CD4-positive, alpha-beta T cell treated with Interferon alpha-2 for 1 hour (primary cell): ENCODE data around the gene PKD2.
A peak's percentile ranks its signal among the peaks of the same experiment; 100 is the strongest.
"Not testable (repeated sequence)": the region's sequence is repeated elsewhere in the genome, so short reads cannot be mapped to it uniquely, and the experiment has no call there.

ENCODE experiments used
- DNase-seq, 2 donors: peaks; one replicate each; pipeline ENCODE4 v3.0.0-alpha.2; 2020 to 2022

The PKD2 gene

DNA sequence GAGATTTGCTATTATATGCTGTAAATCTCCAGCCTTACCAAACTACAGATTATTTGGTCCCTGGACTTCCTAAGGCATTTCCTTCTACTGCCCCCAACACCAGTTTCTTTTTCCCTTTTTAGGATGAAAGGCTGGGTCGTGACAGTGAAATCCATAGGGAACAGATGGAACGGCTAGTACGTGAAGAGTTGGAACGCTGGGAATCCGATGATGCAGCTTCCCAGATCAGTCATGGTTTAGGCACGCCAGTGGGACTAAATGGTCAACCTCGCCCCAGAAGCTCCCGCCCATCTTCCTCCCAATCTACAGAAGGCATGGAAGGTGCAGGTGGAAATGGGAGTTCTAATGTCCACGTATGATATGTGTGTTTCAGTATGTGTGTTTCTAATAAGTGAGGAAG lies 67.9 kb downstream of the PKD2 start:
- no peak for DNase-seq

DNA sequence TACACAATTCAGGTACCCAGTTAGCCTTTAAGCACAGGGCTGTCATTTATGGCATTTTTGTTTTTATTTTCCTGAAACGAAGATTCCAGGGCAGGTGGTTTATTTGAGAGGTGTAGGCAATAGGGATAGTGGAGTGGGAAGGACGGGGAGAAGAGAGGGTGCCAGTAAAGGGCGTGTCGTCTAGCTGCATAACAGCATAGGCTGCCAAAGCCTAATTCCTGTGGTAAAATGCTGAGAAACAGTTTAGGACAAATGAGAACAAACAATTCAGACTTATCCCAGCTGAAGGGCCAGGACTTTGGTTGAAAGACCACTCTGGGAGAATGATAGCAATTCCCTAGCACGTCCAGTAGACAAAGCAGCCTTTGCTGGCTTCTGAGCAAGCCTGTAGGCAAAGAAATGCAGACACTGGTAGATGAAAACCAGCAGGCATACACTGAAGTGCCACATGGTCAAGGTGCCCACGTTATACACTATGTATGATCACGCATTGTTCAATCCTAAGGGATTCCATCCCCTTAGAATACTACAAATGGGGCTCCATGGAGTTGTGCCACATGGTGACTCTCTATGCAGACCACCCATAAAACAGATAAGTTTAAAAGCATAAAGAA lies 70.6 kb downstream of the PKD2 start:
- no peak for DNase-seq

DNA sequence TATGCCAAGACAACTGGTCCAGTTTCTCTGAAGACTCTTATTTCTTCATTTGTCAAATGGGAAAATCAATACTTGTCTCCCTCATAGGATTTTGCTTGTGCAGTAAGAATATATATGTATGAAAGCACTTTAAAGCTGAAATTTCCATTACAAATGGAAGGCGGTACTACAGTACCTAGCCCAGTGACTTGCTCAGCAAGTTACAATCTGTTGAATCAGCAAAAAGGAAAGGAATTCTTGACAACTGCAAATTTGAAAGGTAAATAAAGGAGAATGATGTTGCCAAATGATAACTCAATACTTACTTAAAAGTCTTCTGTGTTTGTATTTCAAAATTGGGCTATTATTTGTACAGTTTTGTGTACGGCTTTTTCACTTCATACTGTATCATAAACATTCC lies 71.1 kb downstream of the PKD2 start:
- DNase-seq, result no peak

DNA sequence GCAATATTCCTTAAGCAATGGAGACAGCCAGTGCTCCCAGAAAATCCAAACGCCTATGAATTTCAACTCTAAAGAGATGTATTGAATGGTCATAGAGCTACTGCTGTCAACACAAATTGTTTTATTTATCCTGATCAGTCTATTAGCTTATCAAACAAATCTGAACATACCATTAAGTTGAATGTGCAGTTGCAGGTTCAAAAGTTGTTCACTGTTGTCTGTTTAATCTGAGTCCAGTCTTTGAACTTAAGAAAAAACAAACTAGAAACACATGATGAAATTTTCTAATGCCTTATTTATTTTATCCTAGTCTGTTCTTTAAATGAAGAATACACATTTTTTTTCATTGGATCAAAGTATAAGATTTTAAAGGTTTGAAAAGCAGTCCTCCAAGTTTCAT lies 73.2 kb downstream of the PKD2 start:
- no peak for DNase-seq

DNA sequence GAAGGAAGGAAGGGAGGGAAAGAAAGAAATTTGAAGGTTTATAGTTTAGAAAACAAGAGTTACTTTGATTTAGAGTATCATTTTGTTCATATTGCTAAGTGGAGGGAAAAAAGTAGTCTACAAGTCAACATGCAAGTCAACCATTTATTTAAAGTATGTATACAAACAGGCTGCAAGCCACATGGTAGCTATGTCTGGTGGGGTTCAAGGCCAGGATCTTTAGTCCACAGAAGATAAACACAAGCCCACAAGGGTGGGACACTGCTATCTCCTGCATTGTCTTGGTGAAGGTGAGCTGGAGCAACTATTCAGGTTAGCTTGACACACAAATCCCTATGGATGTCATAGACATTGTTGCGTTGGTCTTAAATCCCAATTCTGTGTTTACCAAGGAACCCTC lies 79.6 kb downstream of the PKD2 start:
- DNase-seq, result no peak

DNA sequence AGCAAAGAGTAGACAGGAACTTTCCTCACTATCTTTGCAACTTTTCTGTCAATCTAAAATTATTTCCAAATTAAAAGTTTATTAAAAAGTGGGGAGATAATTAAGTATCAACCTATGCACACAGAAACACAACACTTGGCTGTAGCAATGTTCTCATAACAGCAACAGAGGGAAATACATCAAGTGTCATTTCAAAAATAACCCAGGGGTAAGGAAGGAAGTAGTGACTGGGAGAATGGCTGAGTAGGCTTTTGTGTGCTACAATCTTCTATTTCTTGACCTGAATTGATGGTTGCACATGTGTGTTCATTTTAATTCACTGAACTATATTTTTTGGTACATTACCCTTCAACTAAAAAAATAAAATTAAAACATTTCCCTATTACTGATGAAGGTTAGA lies 83.5 kb downstream of the PKD2 start:
- DNase-seq, result no peak

DNA sequence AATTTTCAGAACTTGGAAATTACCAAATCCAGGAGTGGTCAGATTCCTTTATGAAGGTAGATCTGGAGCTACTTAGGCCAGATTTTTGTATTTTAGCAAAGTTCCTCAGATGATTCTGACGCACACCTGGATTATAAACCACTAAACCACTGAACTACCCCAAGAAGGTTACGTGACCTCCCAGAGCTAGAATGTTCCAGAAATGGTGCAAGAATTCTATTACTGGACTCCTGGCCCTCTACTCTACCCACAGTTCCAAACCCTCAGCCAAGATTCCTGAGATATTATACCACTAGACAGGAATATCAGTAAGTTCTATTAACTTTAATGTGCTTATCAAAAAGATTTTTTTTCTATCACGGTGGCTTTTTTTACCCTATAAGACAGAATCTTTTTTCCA lies 83.9 kb downstream of the PKD2 start:
- no peak for DNase-seq

DNA sequence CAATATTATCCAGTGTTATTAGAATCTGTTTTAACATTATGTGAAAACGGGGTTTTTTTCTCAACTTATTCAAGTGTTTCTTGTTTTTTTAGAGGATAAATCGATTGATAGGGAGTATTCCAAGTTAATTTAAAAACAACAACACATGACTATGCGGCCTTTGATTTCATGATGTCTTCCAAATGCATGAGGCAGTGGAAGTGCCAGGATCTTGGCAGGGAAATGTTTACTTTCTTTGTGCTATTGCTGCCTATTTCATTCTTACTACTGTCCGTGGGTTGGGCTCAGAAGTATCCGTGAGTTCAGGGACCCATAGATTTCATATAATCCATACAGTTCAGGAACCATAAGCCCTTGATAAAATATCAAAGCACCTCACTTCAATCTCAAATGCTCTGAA lies 86.4 kb downstream of the PKD2 start:
- DNase-seq, result no peak

DNA sequence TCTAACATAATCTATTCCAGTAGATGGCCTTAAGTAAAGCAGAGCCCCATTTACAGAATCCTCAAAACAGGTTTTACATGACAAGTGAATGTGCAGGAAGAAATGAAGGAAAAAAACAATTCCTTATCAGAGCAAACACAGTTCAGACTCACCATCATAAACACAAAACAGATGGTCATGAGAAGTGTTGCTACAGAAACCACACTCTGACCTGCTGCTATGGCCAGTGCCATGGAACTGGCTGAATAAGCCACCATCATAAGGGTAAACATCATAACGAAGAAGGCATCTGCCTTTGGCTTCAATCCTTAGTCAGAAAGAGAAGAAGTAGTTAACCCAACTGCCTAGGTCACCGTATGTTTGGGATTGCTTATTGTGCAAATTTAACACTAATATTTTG lies 89.9 kb downstream of the PKD2 start:
- DNase-seq, result no peak

DNA sequence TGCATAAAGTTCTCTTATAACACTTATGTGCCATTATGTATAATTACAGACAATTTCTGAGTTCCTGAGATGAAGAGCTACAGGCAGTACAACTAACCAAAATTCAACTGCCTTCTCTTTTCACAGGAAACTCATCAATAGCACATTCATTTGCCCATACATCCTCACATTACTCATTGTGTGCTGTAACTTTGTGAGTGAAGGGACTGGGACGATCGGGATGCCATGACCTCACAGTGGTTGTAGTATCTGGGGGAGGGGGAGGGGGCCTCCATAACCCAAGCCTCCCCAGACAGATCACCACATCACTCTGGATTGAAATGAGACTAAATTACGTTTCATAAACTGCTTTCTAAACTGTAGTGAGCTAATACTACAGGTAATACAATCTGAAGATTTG lies 90.3 kb downstream of the PKD2 start:
- no peak for DNase-seq

DNA sequence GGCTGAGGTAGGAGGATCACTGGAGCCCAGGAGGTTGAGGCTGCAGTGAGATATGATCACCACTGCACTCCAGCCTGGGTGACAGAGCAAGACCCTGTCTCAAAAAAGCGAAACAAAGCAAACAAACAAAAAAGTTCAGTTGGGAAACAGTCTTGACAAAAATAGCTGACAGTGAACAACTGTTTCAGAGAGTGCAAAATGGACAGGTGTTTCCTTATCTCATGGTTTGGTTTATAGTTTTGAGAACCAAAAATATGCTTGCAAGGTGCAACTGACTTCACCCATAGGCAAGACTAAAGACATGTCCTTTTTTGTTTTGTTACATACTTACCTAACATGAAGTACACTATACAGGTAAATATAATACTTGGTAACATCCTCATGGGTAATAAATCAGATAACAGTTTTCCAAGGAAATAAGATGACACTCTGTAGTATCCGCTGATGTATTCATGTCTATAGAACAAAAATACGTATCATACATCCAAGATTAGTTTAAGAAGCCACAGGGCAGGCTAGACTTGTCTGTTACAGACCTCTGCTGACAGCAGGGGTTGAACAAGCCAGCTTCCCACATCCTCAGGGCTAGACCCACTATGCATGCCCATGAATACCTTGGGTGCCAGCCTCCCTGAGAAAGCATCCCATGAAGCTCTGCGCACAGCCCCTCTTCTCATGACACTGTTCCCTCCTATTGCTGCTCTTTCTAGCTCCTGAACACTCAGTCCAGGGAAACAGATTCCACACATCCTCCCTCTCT lies 91.7 kb downstream of the PKD2 start:
- DNase-seq, result no peak

DNA sequence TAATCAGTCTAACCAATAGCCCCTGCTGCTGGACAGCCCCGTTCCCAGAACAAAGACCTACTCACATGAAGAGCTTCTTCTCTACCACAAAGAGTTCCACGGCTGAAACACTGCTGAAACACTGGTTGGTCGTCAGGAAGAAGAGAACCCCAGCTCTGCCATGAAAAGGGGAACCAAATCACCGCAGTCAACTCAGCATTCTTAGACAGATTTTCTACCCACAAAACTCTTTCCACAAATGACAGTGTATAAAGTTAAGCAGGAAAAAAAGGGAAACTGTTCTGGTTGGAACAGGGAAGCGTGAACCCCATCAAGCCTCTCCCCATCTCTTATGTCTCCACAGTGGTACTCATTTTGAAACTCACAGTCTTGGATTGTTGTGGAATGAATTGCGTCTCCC lies 93.7 kb downstream of the PKD2 start:
- DNase-seq, result peak in 1 of 2 donors; percentile 2

DNA sequence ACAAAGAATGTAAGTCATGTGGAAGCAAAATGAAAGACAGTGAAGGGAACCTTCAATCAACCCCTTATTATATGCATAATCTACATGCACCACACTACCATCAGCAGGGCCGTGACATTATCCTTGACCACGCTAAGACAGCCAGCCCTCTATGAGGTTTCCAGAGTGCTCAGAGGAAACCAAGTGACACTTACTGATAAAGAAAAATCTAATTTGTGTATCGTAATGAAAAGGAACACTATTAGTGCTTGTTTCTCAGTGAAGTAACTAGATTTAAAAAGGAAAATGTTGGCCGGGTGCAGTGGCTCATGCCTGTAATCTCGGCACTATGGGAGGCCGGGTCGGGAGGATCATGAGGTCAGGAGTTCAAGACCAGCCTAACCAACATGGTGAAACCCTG lies 94.6 kb downstream of the PKD2 start:
- DNase-seq, result no peak

DNA sequence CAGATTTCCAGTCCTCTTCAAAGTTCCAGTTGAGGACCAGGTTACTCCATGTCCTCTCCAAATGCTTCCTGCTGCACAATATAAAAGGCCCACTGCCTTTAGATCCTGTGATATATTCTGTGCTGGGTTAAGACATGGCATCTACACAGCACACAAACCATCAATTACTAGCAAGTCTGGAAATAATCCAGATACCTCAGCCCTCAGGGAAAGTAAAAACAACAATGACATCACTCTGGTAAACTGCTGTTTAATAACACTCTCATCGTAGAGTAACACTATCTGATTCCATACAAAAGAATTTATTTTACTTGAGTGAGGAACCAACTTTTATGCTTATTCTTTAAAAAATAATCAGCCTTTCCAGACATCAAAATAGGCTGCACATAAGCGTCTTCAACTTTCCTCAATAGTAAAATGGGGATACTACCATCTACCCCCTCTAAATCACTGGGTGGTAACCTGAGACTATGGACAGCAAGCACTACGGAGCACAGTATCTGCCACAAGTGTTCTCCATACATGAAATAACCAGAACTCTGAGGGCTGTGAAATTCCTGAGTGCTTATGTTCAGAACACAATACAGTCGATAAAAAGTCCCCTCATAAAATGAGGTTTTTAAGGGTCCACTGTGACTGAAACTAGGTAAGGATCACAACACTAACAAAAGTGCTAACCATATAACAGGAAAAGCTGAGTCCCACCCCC lies 97.6 kb downstream of the PKD2 start:
- DNase-seq, result no peak

DNA sequence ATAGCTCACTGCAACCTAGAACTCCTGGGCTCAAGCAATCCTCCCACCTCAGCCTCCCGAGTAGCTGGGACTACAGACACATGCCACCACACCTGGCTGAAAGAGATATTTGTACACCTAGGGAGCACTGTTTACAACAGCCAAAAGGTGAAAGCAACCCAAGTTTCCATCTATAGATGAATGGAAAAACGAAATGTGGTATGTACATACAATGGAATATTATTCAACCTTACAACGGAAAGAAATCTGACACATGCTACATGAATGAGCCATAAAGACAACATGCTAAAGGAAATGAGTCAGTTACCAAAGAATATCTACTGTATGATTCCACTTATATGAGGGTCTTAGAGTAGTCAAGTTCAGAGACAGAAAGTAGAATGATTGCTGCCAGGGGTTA lies 98.8 kb downstream of the PKD2 start:
- no peak for DNase-seq

DNA sequence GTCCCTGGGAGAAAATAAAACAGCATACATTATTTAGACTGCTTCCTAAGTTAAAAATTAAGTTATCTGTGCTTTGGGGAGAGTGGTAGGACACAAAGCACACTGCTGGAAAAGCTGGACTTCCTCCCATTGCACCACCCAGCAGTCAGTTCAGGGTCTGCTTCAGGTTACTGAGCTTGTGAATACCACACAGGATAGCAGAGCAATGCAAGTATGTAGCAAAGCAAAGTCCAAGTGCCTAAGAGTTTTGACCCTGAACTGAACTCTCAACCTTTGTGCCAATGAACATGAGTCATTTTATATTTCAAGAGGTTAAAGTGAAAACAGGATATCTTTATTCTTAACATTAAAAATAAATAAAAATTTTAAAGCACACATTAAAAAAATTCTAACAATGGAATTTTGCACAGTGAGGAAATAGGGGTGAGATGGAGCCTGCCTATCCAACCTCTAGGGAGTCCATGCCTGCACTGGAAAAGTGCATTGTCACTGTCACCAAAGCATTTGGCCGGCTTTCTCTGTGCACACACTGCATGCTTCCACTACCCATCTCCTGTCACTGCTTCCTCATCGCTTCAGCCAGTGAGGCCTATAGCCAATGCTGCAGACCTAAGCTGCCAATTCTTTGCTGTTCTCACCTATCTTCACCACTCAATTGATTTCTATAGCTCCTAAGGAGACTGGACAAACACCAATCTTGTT lies 100.1 kb downstream of the PKD2 start:
- DNase-seq, result no peak

DNA sequence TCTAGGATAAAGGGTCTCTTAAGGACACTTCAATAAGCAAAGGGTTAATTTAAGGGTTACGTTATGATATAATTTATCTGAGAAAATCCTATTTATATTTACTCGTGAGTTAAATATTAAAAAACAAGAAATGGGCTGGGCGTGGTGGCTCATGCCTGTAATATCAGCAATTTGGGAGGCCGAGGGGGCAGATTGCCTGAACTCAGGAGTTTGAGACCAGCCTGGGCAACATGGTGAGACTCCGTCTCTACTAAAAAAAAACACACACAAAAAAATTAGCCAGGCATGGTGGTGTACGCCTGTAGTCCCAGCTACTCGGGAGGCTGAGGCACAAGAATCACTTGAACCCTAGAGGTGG lies 100.7 kb downstream of the PKD2 start:
- DNase-seq, result not testable (repeated sequence)

DNA sequence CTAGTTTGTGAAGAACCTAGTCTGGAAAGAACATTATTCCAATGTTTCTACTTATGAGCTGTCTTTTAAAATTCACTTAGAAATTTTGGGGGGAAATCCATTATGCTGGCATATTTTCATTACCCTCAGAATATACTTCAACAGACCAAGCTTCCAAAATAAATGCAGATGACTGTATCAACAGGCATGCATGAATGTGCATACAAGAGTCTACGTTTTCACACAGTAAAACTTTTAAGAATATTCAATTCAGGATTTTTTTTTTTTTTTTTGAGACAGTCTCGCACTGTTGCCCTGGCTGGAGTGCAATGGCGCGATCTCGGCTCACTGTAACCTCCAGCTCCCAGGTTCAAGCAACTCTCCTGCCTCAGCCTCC lies 101.3 kb downstream of the PKD2 start:
- DNase-seq, result no peak

DNA sequence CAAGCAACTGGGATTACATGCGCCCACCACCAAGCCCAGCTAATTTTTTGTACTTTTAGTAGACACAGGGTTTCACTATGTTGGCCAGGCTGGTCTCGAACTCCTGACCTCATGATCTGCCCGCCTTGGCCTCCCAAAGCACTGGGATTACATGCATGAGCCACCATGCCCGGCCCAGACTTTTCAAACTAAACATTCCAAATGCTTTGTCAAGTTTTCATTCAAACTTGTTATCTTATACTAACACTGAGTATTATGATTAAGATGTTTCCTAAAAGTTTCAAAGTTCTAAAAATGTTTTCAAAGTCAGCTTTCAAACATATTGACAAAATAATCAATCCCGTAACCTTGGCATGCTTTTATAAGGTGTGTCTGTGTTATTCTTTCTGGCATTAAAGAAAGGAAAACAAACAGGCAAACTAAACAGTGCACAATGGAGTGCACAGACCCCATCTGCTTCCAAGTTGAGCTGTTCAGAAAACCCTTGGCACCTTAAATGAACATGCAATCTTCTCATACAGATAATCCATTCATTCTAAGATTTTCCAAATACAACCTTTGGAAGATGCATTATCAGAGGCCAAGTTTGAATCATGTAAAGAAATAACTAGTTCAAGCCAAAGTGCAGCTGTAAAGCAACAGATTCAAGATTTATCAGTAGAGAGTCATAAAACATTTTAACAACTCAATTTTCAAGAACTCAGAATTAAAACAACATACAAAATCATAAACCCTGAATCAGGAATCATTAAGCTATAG lies 101.9 kb downstream of the PKD2 start:
- no peak for DNase-seq

DNA sequence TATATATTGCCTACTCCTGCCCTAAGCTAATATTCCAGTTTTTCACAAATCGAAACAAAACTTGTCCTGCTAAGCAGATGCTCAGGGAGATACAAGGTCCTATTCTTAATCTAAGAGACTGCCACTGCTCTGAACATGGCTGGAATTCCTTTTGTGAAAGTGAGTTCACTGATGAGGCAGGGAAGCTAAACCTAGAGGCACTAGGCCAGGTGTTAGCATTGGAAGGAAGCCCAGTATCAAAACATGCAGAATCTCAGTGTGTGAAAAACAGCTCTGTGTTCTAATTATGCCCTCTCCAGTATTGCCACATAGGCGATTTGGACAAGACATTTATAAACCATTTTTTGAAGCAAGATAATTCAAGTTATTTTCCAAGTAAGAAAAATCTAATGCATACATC lies 103.4 kb downstream of the PKD2 start:
- no peak for DNase-seq

DNA sequence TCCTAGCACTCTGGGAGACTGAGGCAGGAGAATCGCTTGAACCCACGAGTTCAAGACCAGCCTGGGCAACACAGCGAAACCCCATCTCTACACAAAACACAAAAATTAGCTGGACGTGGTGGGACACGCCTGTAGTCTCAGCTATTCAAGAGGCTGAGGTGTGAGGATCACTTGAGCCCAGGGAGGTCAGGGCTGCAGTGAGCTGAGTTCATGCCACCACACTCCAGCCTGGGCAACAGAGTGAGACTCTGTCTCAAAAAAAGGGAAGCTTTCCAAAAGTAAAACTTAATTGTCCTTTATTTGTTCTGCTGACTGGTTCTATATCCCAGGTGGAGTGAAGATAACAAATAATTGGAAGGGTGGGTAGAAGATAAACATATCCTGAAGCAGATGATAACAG lies 105.4 kb downstream of the PKD2 start:
- no peak for DNase-seq

DNA sequence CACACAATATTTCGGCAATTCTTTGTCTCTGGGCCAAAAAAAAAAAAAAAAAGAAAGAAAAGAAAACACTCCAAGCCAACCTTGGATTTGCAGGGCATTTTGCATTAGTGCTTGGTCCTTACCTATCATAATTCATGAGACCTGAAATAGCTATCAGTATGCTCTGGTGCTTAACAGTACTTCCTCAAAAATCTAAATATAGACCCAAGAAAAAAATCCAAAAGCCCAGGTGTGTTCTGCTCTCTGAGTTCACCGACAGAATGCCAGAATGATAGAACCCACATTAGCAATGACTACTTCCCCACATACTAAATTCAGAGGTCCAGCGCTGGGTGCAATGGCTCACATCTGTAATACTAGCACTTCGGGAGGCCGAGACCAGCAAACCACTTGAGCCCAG lies 108.2 kb downstream of the PKD2 start:
- no peak for DNase-seq

DNA sequence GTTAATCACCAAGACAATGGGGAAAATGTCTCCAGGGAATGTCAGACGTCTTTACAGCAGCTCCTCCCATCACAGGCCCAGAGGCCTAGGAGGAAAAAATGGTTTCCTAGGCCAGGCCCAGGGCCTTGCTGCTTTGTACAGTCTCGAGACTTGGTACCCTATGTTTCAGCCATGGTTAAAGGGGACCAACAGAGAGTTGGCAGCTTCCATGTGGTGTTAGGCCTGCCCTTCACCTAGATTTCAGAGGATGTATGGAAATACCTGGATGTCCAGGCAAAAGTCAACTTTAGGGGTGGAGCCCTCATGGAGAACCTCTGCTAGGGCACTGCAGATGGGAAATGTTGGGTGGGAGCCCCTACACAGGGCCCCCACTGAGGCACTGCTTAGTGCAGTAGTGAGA lies 112.5 kb downstream of the PKD2 start:
- no peak for DNase-seq
